Endothelial cell (in vitro differentiated cells): ENCODE measurements around the gene EFS. TPM values are rescaled to one million over a fixed set of nuclear protein-coding genes. Genes with fewer than 3 reads are reported as not detected.

Experiments
- DNase-seq: peaks from one replicate; pipeline ENCODE4 v3.0.0; 2021; ENCODE audit warnings: low spot score
- H3K27ac Mint-ChIP-seq: one replicate; pipeline ENCODE4 v1.8.0; 2021; ENCODE audit warnings: mixed read lengths, inconsistent platforms; ENCODE audit not compliant: unreplicated experiment
- H3K27me3 Mint-ChIP-seq: one replicate; pipeline ENCODE4 v1.8.0; 2021; ENCODE audit warnings: mild to moderate bottlenecking, moderate library complexity, mixed read lengths, inconsistent platforms; ENCODE audit not compliant: unreplicated experiment
- H3K36me3 Mint-ChIP-seq: one replicate; pipeline ENCODE4 v1.8.0; 2021; ENCODE audit warnings: mild to moderate bottlenecking, low read depth, mixed read lengths, inconsistent platforms; ENCODE audit not compliant: unreplicated experiment
- H3K4me1 Mint-ChIP-seq: one replicate; pipeline ENCODE4 v1.8.0; 2021; ENCODE audit warnings: mild to moderate bottlenecking, mixed read lengths, inconsistent platforms; ENCODE audit not compliant: unreplicated experiment
- H3K4me3 Mint-ChIP-seq: one replicate; pipeline ENCODE4 v1.8.0; 2021; ENCODE audit warnings: mild to moderate bottlenecking, mixed read lengths, inconsistent platforms; ENCODE audit not compliant: unreplicated experiment
- H3K9me3 Mint-ChIP-seq: one replicate; pipeline ENCODE4 v1.8.0; 2021; ENCODE audit warnings: mixed read lengths, inconsistent platforms; ENCODE audit not compliant: unreplicated experiment
- CTCF ChIP-seq: fragments of 200-600 bp; sonication (generic); IDR thresholded peaks from one replicate; pipeline ENCODE4 v1.5.0; 2021; ENCODE audit warnings: antibody characterized with exemption; ENCODE audit not compliant: unreplicated experiment
- total RNA-seq: library from RNA; stranded (reverse); fragmentation: NEBNext Ultra II Directional; extraction: Animal tissue kit (Norgen Biotek cat#: 25700); gene quantifications from one replicate; pipeline ENCODE4 v1.2.1, GENCODE V29; 2021; ENCODE audit not compliant: unreplicated experiment

EFS gene
- total RNA-seq, 1 donor from 2014 or later, result 17.8 TPM

- no peaks in the 10 kb centered on the region for H3K9me3 Mint-ChIP-seq
- no peak for TF ChIP-seq CTCF
- no peak for DNase-seq
- no peak overlapping the region for H3K4me3 Mint-ChIP-seq
- H3K36me3 Mint-ChIP-seq, result peaks cover 7% of the 10 kb centered on the region
- peaks cover 24% of the 10 kb centered on the region for H3K27me3 Mint-ChIP-seq
- peaks cover 23% of the 10 kb centered on the region for H3K4me1 Mint-ChIP-seq
- H3K27ac Mint-ChIP-seq, result no peak overlapping the region
These were observed 41.9 kb upstream of the EFS start for GRCh38 chr14:23406725-23407355.

- Mint-ChIP-seq H3K4me1 (peaks cover 17% of the 10 kb centered on the region), H3K27me3 (peaks cover 21% of the 10 kb centered on the region), H3K4me3 (no peak overlapping the region), H3K27ac (no peak overlapping the region), H3K36me3 (peaks cover 7% of the 10 kb centered on the region), H3K9me3 (no peaks in the 10 kb centered on the region)
- no peak for TF ChIP-seq CTCF
- no peak for DNase-seq
These were observed 41.3 kb upstream of the EFS start for GRCh38 chr14:23406244-23406643.

DNA sequence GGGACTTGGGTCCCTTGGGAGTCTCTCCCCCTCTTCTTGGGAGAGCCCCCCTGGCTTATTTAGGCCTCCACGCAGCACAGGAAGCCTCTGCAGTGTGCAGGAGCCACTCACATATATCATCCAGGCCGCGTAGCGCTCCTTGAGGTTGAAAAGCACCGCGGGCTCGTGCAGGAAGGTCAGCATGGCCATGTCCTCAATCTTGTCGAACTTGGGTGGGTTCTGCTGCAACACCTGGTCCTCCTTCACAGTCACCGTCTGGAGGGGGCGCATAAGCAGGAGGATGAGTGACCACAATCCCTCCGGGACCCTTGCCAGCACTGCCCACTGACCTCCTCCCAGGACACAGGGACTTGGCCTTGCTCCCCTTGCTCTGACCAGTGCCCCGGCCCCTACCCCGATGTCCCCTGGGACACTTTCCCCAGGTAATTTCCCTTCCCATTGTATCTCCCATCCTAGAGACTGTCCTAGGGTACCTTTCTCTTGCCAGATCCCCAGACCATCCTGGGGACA lies 40.6 kb upstream of the EFS start:
- Mint-ChIP-seq H3K27ac (no peak overlapping the region), H3K4me3 (no peak overlapping the region), H3K36me3 (peaks cover 5% of the 10 kb centered on the region), H3K27me3 (peaks cover 20% of the 10 kb centered on the region), H3K4me1 (peaks cover 11% of the 10 kb centered on the region), H3K9me3 (no peaks in the 10 kb centered on the region)
- no peak for DNase-seq
- no peak for TF ChIP-seq CTCF

DNA sequence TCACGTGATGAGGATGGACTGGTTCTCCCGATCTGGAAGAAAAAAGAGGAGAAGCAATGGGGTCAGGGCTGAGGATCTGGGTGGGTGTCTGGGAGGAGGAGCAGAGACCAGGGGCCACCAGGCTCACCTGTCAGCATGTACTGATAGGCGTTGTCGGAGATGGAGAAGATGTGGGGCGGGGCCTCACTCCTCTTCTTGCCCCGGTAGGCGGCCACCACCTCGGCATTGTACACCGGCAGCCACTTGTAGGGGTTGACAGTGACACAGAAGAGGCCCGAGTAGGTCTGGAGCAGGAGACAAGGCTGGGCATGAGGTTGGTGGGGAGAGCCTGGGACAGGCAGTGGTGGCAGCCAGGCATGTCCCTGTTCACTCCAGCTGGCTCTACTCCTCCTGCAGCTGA lies 40.1 kb upstream of the EFS start:
- Mint-ChIP-seq H3K27ac (peak overlapping the region; percentile 3), H3K4me1 (peaks cover 7% of the 10 kb centered on the region), H3K36me3 (peaks cover 3% of the 10 kb centered on the region), H3K27me3 (peaks cover 16% of the 10 kb centered on the region), H3K9me3 (no peaks in the 10 kb centered on the region), H3K4me3 (no peak overlapping the region)
- TF ChIP-seq CTCF, result no peak
- no peak for DNase-seq

GRCh38 chr14:23404331-23404900 lies 39.4 kb upstream of the EFS start:
- H3K4me1 Mint-ChIP-seq, result peaks cover 7% of the 10 kb centered on the region
- DNase-seq, result no peak
- TF ChIP-seq CTCF, result no peak
- peak overlapping the region; percentile 3 for H3K27ac Mint-ChIP-seq
- peaks cover 15% of the 10 kb centered on the region for H3K27me3 Mint-ChIP-seq
- no peak overlapping the region for H3K4me3 Mint-ChIP-seq
- peaks cover 3% of the 10 kb centered on the region for H3K36me3 Mint-ChIP-seq
- no peaks in the 10 kb centered on the region for H3K9me3 Mint-ChIP-seq
